Esophagus squamous epithelium (tissue), 5 donors: Measurements from ENCODE around the gene FHL5. TPM values are rescaled to one million over a fixed set of nuclear protein-coding genes. Genes with fewer than 3 reads are reported as not detected.

Experiments
- DNase-seq: peaks from one replicate; lab custom pipeline; 2025; lab: John Stamatoyannopoulos, UW
- H3K27ac ChIP-seq, 4 donors: fragments of 200-600 bp; sonication (generic); one replicate each; pipeline ENCODE4 v1.5.1; 2016 to 2019; ENCODE audit warnings: mild to moderate bottlenecking in 1 of 4
- H3K27me3 ChIP-seq, 4 donors: fragments of 200-600 bp; sonication (generic); 1 replicate in 3 of 4; 2 replicates in 1 of 4; pipeline versions ENCODE4 v1.5.1 to v1.6.0; 2017 to 2021; ENCODE audit warnings: antibody characterized with exemption in 1 of 4
- H3K36me3 ChIP-seq, 3 donors: fragments of 200-600 bp; sonication (generic); one replicate each; pipeline ENCODE4 v1.5.1; 2016 to 2019
- H3K4me1 ChIP-seq, 3 donors: fragments of 200-600 bp; sonication (generic); one replicate each; pipeline ENCODE4 v1.5.1; 2017 to 2019
- H3K4me3 ChIP-seq, 4 donors: fragments of 200-600 bp; sonication (generic); 1 replicate in 3 of 4; 2 replicates in 1 of 4; pipeline ENCODE4 v1.5.1; 2016 to 2019; ENCODE audit warnings: mild to moderate bottlenecking in 2 of 4, moderate library complexity in 1 of 4
- H3K9me3 ChIP-seq, 3 donors: fragments of 200-600 bp; sonication (generic); one replicate each; pipeline ENCODE4 v1.5.1; 2016 to 2019
- CTCF ChIP-seq, 6 experiments: fragments of 450-650 bp in 4 of 6; fragments of 200-600 bp in 2 of 6; sonication (generic) in 2 of 6; IDR thresholded peaks; one replicate each; pipeline ENCODE4 v1.5.1; 2016 to 2019; ENCODE audit warnings: antibody characterized with exemption in 6 of 6, mild to moderate bottlenecking in 4 of 6, moderate library complexity in 4 of 6
- POLR2A ChIP-seq, 4 donors: fragments of 450-650 bp; IDR thresholded peaks; one replicate each; pipeline ENCODE4 v1.6.1; 2017; ENCODE audit warnings: antibody characterized with exemption in 4 of 4, mild to moderate bottlenecking in 4 of 4, moderate library complexity in 3 of 4
- WGBS, 2 donors: methylation state at CpG; one replicate each; pipeline ENCODE4 v1.1.5; 2018; 5-methylcytosine and 5-hydroxymethylcytosine counted together
- intact Hi-C: fragments of 100-400 bp; cut with DNase I; formaldehyde crosslinking; loops from one replicate; pipeline ENCODE4 v1.15.0; 2022
- total RNA-seq, 4 donors: library from RNA; depleted of rRNA; stranded (reverse); fragments of >200 nt; gene quantifications; one replicate each; pipeline ENCODE4 v1.1.0, GENCODE V29; 2016
- donor health status: DM: yes; HTN: yes; CAD: no.

FHL5 gene
- total RNA-seq, 4 donors from 2014 or later = 0.83 to 15.2 (median 7.3) TPM

GRCh38 chr6:96522465-96523009 is 40.4 kb upstream of the FHL5 start:
- 2 to 3% methylated on average over 5 of the region's 5 CpGs for WGBS, 2 donors
- H3K27ac ChIP-seq = peak overlapping the region; percentile 95 to 98 (median 95)
- H3K4me3 ChIP-seq = peak overlapping the region; percentile 70 to 92 (median 79)
- no peak for DNase-seq
- peaks cover 0 to 36% (median 0%) of the 10 kb centered on the region in 3 donors for H3K36me3 ChIP-seq
- no peaks in the 10 kb centered on the region for H3K9me3 ChIP-seq
- H3K27me3 ChIP-seq = no peaks in the 10 kb centered on the region
- intact Hi-C loops = no loop called here
- peaks cover 0 to 38% (median 20%) of the 10 kb centered on the region in 3 donors for H3K4me1 ChIP-seq
- no peak for TF ChIP-seq CTCF (IDR thresholded peaks at IDR 0.05)
- TF ChIP-seq POLR2A (IDR thresholded peaks at IDR 0.05) = no peak

GRCh38 chr6:96528193-96528592 is 34.7 kb upstream of the FHL5 start:
- no peak for TF ChIP-seq CTCF (IDR thresholded peaks at IDR 0.05)
- TF ChIP-seq POLR2A (IDR thresholded peaks at IDR 0.05) = no peak
- WGBS, 2 donors = 91 to 100% methylated on average over 3 of the region's 3 CpGs
- H3K4me3 ChIP-seq = no peak overlapping the region
- H3K27me3 ChIP-seq = no peaks in the 10 kb centered on the region
- intact Hi-C loops = no loop called here
- no peak for DNase-seq
- H3K36me3 ChIP-seq = peaks cover 0 to 91% (median 12%) of the 10 kb centered on the region in 3 donors
- H3K4me1 ChIP-seq = peaks cover 0 to 10% (median 4%) of the 10 kb centered on the region in 3 donors
- H3K9me3 ChIP-seq = no peaks in the 10 kb centered on the region
- H3K27ac ChIP-seq = no peak overlapping the region

- intact Hi-C loops = no loop called here
- Histone ChIP-seq H3K27ac (no peak overlapping the region), H3K4me1 (no peaks in the 10 kb centered on the region), H3K36me3 (peaks cover 0 to 93% (median 12%) of the 10 kb centered on the region in 3 donors), H3K4me3 (no peak overlapping the region), H3K27me3 (no peaks in the 10 kb centered on the region), H3K9me3 (no peaks in the 10 kb centered on the region)
- 37 to 62% methylated on average over 1 of the region's 1 CpG for WGBS, 2 donors
- no peak for TF ChIP-seq POLR2A (IDR thresholded peaks at IDR 0.05)
- no peak for TF ChIP-seq CTCF (IDR thresholded peaks at IDR 0.05)
- no peak for DNase-seq
These were observed 30.5 kb upstream of the FHL5 start for GRCh38 chr6:96532399-96532798.

GRCh38 chr6:96537726-96538125 is 25.2 kb upstream of the FHL5 start:
- peaks cover 0 to 81% (median 0%) of the 10 kb centered on the region in 3 donors for H3K36me3 ChIP-seq
- intact Hi-C loops = no loop called here
- 64 to 65% methylated on average over 5 of the region's 5 CpGs for WGBS, 2 donors

More at GRCh38 chr6:96537726-96538125, 25.2 kb upstream of the FHL5 start:
- DNase-seq = no peak
- no peaks in the 10 kb centered on the region for H3K4me1 ChIP-seq
- TF ChIP-seq CTCF (IDR thresholded peaks at IDR 0.05) = no peak
- TF ChIP-seq POLR2A (IDR thresholded peaks at IDR 0.05) = no peak
- H3K4me3 ChIP-seq = no peak overlapping the region
- no peak overlapping the region for H3K27ac ChIP-seq
- H3K27me3 ChIP-seq = no peaks in the 10 kb centered on the region
- no peaks in the 10 kb centered on the region for H3K9me3 ChIP-seq
